ENCODE results near the gene ANKS1B.

Gene ANKS1B

DNA sequence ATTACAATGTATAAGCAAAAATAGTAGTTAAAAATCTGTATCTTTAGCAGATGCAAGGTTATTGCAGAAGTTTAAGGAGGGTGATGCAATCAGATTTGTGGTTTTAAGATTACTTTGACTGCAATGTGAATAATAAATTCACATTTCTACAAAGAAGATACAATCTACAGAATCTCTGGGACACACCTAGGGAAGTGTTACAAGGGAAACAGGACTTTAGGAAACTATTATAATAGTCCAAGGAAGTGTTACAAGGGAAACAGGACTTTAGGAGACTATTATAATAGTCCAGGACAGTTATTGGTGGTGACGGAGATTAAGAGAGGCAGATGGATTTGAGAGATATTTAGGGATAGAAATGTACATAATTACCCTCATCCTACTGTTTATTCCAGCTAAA, 491.5 kb downstream of the ANKS1B start:
- TF ChIP-seq, protein P1, sequence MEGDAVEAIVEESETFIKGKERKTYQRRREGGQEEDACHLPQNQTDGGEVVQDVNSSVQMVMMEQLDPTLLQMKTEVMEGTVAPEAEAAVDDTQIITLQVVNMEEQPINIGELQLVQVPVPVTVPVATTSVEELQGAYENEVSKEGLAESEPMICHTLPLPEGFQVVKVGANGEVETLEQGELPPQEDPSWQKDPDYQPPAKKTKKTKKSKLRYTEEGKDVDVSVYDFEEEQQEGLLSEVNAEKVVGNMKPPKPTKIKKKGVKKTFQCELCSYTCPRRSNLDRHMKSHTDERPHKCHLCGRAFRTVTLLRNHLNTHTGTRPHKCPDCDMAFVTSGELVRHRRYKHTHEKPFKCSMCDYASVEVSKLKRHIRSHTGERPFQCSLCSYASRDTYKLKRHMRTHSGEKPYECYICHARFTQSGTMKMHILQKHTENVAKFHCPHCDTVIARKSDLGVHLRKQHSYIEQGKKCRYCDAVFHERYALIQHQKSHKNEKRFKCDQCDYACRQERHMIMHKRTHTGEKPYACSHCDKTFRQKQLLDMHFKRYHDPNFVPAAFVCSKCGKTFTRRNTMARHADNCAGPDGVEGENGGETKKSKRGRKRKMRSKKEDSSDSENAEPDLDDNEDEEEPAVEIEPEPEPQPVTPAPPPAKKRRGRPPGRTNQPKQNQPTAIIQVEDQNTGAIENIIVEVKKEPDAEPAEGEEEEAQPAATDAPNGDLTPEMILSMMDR (conservative IDR thresholded peaks at IDR 0.05) = no peak
- no peak overlapping the region for H3K27ac ChIP-seq

DNA sequence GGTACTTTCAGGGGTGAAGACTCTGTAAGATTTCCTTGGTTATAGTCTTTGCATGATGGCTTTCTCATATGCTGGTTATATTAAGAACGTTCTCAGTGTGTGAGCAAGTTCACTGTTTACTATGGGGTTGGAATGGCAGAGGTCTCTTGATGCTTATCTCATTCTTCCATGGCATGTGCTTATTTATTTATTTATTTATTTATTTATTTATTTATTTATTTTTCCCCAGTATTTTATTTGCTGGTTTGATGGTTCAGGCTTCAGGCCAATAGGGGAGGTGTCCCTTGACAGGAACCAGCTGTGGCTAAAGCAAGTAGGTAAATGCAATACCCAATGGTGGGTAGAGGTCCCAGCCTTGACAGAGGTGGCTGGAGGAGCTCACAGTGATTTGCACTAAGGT, 498.5 kb downstream of the ANKS1B start:
- TF ChIP-seq, protein P1 (conservative IDR thresholded peaks at IDR 0.05) = no peak
- H3K27ac ChIP-seq = no peak overlapping the region

DNA sequence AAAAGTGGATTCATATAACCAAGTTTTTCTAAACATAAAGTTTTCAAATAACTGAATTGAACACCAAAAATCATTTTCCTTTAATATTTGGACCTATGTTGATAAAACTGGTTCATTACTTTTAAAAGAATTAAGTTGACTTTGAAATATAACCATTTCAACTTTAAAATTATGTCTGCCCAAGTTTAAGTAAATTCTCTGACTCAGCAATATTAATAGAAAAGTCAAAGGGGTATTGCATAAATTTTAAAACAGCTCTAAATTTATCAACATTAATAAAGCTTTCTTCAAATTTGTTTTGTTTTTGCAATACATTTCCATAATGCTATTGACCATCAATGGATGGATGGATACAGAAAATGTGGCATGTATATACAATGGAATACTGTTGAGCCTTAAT, 505.6 kb downstream of the ANKS1B start:
- TF ChIP-seq, protein P1 (conservative IDR thresholded peaks at IDR 0.05) = no peak
- H3K27ac ChIP-seq = no peak overlapping the region

DNA sequence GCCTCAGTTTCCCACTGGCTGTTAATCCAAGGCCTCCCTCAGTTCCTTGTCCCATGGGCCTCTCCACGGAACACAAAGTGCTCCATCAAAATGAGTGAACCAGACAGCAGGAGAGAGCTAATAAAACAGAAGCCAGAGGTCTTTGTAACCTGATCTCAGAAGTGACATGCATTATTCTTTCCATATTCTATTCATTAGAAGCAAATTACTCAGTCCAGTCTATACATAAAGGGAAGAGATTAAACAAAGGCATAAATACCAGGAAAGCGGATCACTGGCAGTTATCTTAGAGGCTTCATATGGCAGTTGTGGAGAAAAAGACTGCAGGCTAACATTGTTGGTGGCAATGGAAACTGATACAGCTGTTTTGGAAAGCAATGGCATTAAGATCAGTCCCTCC, 507.8 kb downstream of the ANKS1B start:
- no peak overlapping the region for H3K27ac ChIP-seq
- TF ChIP-seq, protein P1 (conservative IDR thresholded peaks at IDR 0.05) = no peak

DNA sequence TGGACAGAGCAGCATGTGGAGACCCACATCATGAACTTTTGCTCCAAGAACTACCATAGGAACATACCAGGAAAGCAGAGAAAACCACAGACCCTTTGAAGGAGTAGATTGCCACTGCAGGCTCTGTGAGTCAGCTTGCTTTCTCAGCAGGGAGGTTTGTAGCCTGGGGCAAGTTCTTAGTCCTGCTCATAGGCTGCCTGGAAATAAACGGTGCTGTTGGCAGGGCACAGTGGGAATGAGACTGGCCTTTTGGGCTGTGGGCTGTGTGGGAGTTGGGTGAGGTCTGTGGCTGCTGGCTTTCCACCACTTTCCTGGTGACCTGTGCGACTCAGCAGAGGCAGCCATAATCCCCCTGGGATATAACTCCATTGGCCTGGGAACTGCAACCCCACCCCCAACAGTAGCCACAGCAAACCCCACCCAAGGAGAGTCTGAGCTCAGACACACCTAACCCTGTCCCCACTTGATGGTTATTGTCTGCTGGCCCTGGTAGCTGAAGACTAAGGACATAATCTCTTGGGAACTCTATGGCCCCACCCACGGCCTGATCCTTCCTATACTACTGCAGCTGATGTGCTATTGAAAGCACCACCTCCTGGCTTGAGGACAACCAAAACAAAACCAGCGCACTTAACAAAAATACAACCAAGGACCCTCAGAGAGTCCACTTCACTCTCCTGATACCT, 529.2 kb downstream of the ANKS1B start:
- no peak overlapping the region for H3K27ac ChIP-seq
- TF ChIP-seq, protein P1 (conservative IDR thresholded peaks at IDR 0.05) = no peak

DNA sequence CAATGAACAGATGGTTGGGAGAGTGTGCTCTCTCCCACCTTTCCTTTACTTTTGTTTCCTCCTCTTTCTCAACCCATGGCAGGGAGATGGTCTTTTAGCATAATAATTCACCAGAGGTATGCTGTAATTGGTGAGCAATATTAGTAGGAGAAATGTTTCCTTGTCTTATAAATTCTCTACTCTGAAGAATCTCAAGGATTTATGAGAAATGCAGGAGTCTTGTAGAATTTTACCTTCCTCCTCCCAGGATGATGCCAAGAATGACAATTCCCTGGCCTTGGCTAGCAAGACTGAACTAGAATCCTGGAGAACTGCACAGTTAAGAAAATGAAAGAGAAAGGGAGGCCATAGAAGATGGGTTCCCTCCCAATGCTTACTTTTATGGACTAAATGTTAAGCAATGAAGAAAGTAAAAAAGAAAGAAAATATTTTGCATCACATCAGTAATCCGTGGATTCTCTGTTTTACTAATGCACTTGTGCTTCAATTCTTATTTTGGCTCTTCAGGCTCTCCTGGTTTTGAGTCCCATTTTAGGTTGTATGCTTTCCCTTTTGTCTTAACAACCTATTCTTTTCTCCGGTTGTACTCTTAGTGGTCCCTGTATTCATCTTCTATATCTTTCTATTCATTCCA, 530.1 kb downstream of the ANKS1B start:
- TF ChIP-seq, protein P1 (conservative IDR thresholded peaks at IDR 0.05) = no peak

DNA sequence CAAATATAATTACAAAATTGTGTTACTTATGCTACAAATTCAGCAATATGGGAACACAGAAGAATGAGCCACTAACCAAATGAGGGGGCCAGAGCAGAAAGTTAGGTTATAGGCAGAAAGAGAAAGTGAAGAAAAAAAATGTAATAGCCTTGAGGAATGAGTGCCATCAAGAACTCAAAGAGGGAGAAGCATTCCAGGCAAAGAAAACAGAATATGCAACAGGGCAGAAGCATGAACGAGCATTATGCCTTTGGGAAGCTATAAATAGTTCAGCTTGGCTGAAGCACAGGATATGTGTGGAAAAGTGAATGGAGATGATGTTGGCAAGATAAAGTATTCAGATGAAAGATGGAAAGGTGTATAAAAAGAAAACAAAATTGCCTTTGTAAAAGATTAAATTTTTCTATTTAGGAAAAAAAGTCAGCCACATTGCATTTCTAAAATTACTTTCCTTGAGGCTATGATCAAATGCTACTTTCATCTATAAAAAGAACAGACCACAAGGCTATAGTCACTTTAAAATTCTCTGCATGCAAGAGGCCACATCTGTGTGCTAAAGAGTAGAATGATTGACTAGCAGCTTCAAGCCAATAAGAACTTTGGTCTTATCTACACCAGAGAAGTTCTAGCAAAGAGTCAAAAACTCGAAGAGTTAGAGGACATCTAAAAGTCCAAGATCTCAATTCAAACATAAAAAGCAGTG, 530.7 kb downstream of the ANKS1B start:
- TF ChIP-seq, protein P1 (conservative IDR thresholded peaks at IDR 0.05) = no peak
- H3K27ac ChIP-seq = no peak overlapping the region

More for the DNA sequence above, 530.1 kb downstream of the ANKS1B start:
- no peak overlapping the region for H3K27ac ChIP-seq

All from VCaP (cell line).